IMR-90 (cell line): ENCODE measurements around the gene CA12. TPM values are rescaled to one million over a fixed set of nuclear protein-coding genes. Genes with fewer than 3 reads are reported as not detected.

Source experiments
- ATAC-seq: fragments of 200-7000 bp; cut with Tn5 transposase; 2 replicates; pipeline ENCODE4 v1.9.1; 2020; ENCODE audit warnings: low read depth, mild to moderate bottlenecking, moderate library complexity
- BruUV-seq: library from RNA; stranded (reverse); fragments of 400-500 nt; replicated peaks from 2 replicates; lab custom pipeline; 2021; lab: Mats Ljungman, UMichigan
- CTCF ChIA-PET: fragments of 300-600 bp; formaldehyde crosslinking; extraction: SDS; loops from one replicate; lab custom pipeline; 2021; ENCODE audit warnings: antibody characterized with exemption; lab: Yijun Ruan, JAX
- POLR2A ChIA-PET: fragments of 300-600 bp; sonication (Branson Sonifier 250); formaldehyde crosslinking; loops from one replicate; lab custom pipeline; 2022; ENCODE audit warnings: antibody characterized with exemption; ENCODE audit not compliant: unreplicated experiment; lab: Charles Lee
- DNase-seq: peaks from one replicate; pipeline ENCODE4 v3.0.0; 2013
- H2AFZ ChIP-seq: replicated peaks from 2 replicates; pipeline ENCODE3; 2013; ENCODE audit warnings: low read length, mild to moderate bottlenecking; ENCODE audit not compliant: poor library complexity
- H2AK5ac ChIP-seq: 2 replicates; pipeline ENCODE4 v1.6.1; 2013; ENCODE audit warnings: low read depth, low read length, inconsistent platforms
- H2AK9ac ChIP-seq: replicated peaks from 2 replicates; pipeline ENCODE3; 2013; ENCODE audit warnings: mild to moderate bottlenecking, low read depth, low read length, moderate library complexity; ENCODE audit not compliant: poor library complexity
- H2BK120ac ChIP-seq: 2 replicates; pipeline ENCODE4 v1.6.1; 2013; ENCODE audit warnings: low read depth, low read length, inconsistent platforms
- H2BK15ac ChIP-seq: 3 replicates; pipeline ENCODE4 v1.6.1; 2013; ENCODE audit warnings: low read depth, low read length, inconsistent platforms
- H2BK20ac ChIP-seq: 2 replicates; pipeline ENCODE4 v1.6.1; 2013; ENCODE audit warnings: low read depth, mild to moderate bottlenecking, inconsistent platforms, low read length, moderate library complexity
- H2BK5ac ChIP-seq: 2 replicates; pipeline ENCODE4 v1.6.1; 2013; ENCODE audit warnings: mild to moderate bottlenecking, low read depth, low read length, inconsistent platforms; ENCODE audit not compliant: poor library complexity, severe bottlenecking
- H3K14ac ChIP-seq: replicated peaks from 2 replicates; pipeline ENCODE4 v1.6.1; 2013; ENCODE audit warnings: low read depth, low read length, inconsistent platforms
- H3K18ac ChIP-seq: 2 replicates; pipeline ENCODE4 v1.6.1; 2013; ENCODE audit warnings: low read depth, low read length, control low read depth
- H3K23ac ChIP-seq: 2 replicates; pipeline ENCODE4 v1.6.1; 2013; ENCODE audit warnings: low read depth, low read length, inconsistent platforms
- H3K27ac ChIP-seq: 2 replicates; pipeline ENCODE4 v1.5.1; 2013; ENCODE audit warnings: mild to moderate bottlenecking, control low read depth, low read length; ENCODE audit not compliant: insufficient read depth
- H3K27me3 ChIP-seq: 2 replicates; pipeline ENCODE4 v1.6.1; 2013; ENCODE audit warnings: low read length; ENCODE audit not compliant: control insufficient read depth, insufficient read depth
- H3K36me3 ChIP-seq: 2 replicates; pipeline ENCODE4 v1.6.1; 2013; ENCODE audit warnings: low read length, mixed read lengths; ENCODE audit not compliant: control insufficient read depth, insufficient read depth
- H3K4ac ChIP-seq: 2 replicates; pipeline ENCODE4 v1.6.1; 2013; ENCODE audit warnings: low read depth, low read length, inconsistent platforms
- H3K4me1 ChIP-seq: 2 replicates; pipeline ENCODE4 v1.6.1; 2013; ENCODE audit warnings: low read length, mixed read lengths; ENCODE audit not compliant: control insufficient read depth, insufficient read depth
- H3K4me2 ChIP-seq: 2 replicates; pipeline ENCODE4 v1.6.1; 2013; ENCODE audit warnings: low read depth, mild to moderate bottlenecking, control low read depth, low read length, moderate library complexity
- H3K4me3 ChIP-seq: 2 replicates; pipeline ENCODE4 v1.5.1; 2013; ENCODE audit warnings: low read depth, mild to moderate bottlenecking, control low read depth, low read length, moderate library complexity; ENCODE audit not compliant: insufficient read depth
- H3K56ac ChIP-seq: 2 replicates; pipeline ENCODE4 v1.6.1; 2013; ENCODE audit warnings: low read length, inconsistent platforms; ENCODE audit not compliant: insufficient read depth; ENCODE audit errors: extremely low read depth
- H3K79me1 ChIP-seq, 2 experiments: 2 replicates each; pipeline ENCODE4 v1.6.1; 2013; ENCODE audit warnings: low read length in 2 of 2, inconsistent platforms in 1 of 2, low read depth in 1 of 2
- H3K9ac ChIP-seq: 2 replicates; pipeline ENCODE4 v1.6.1; 2013; ENCODE audit warnings: low read depth, low read length, control low read depth
- H3K9me1 ChIP-seq: 2 replicates; pipeline ENCODE4 v1.6.1; 2013; ENCODE audit warnings: low read length, inconsistent platforms; ENCODE audit not compliant: insufficient read depth
- H3K9me3 ChIP-seq: 2 replicates; pipeline ENCODE4 v1.6.1; 2013; ENCODE audit warnings: low read length; ENCODE audit not compliant: control insufficient read depth, insufficient read depth
- H4K20me1 ChIP-seq: 2 replicates; pipeline ENCODE4 v1.6.1; 2013; ENCODE audit warnings: low read length, inconsistent platforms; ENCODE audit not compliant: insufficient read depth
- H4K5ac ChIP-seq: 2 replicates; pipeline ENCODE4 v1.6.1; 2013; ENCODE audit warnings: mild to moderate bottlenecking, low read depth, low read length, control low read depth
- H4K8ac ChIP-seq, 2 experiments: 2 replicates each; pipeline ENCODE4 v1.6.1; 2013; ENCODE audit warnings: low read depth in 2 of 2, low read length in 2 of 2, control low read depth in 1 of 2, inconsistent platforms in 1 of 2
- H4K91ac ChIP-seq: 2 replicates; pipeline ENCODE4 v1.6.1; 2013; ENCODE audit warnings: low read depth, low read length, inconsistent platforms; ENCODE audit not compliant: insufficient read depth
- BHLHE40 ChIP-seq: fragments of 150-350 bp; IDR thresholded peaks from 2 replicates; pipeline ENCODE4 v1.6.1; 2016; ENCODE audit warnings: mild to moderate bottlenecking, low read depth, low read length
- CEBPB ChIP-seq: IDR thresholded peaks from 2 replicates; pipeline ENCODE4 v1.6.1; 2012; ENCODE audit warnings: low read depth, low read length, improper control_type of control experiment
- CHD1 ChIP-seq: IDR thresholded peaks from 2 replicates; pipeline ENCODE4 v1.6.1; 2012; ENCODE audit warnings: low read depth, low read length, improper control_type of control experiment
- FOS ChIP-seq: fragments of 150-350 bp; IDR thresholded peaks from 2 replicates; pipeline ENCODE4 v1.6.1; 2016; ENCODE audit warnings: low read depth, low read length
- MAFK ChIP-seq: IDR thresholded peaks from 2 replicates; pipeline ENCODE4 v1.6.1; 2012; ENCODE audit warnings: low read depth, low read length, improper control_type of control experiment
- MAZ ChIP-seq: IDR thresholded peaks from 2 replicates; pipeline ENCODE4 v1.6.1; 2012; ENCODE audit warnings: low read depth, mild to moderate bottlenecking, low read length, improper control_type of control experiment, moderate library complexity, borderline replicate concordance
- MXI1 ChIP-seq: IDR thresholded peaks from 2 replicates; pipeline ENCODE4 v1.6.1; 2012; ENCODE audit warnings: low read depth, mild to moderate bottlenecking, low read length, moderate library complexity, borderline replicate concordance
- NFE2L2 ChIP-seq: fragments of 150-350 bp; IDR thresholded peaks from 2 replicates; pipeline ENCODE4 v1.6.1; 2016; ENCODE audit warnings: low read depth, mild to moderate bottlenecking, low read length
- POLR2A ChIP-seq: IDR thresholded peaks from 2 replicates; pipeline ENCODE4 v1.6.1; 2012; ENCODE audit warnings: mild to moderate bottlenecking, low read depth, low read length
- RAD21 ChIP-seq: IDR thresholded peaks from 2 replicates; pipeline ENCODE4 v1.6.1; 2012; ENCODE audit warnings: low read length, improper control_type of control experiment
- RCOR1 ChIP-seq: IDR thresholded peaks from 2 replicates; pipeline ENCODE4 v1.6.1; 2012; ENCODE audit warnings: mild to moderate bottlenecking, low read length, improper control_type of control experiment; ENCODE audit not compliant: insufficient replicate concordance
- RFX5 ChIP-seq: IDR thresholded peaks from 2 replicates; pipeline ENCODE4 v1.8.0; 2012; ENCODE audit warnings: low read depth, mild to moderate bottlenecking, low read length, moderate library complexity
- SMC3 ChIP-seq: fragments of 150-350 bp; IDR thresholded peaks from 2 replicates; pipeline ENCODE4 v1.6.1; 2016; ENCODE audit warnings: low read depth, mild to moderate bottlenecking, antibody characterized with exemption, low read length, moderate library complexity
- WGBS, 2 experiments: methylation state at CpG; one replicate each; pipeline versions ENCODE4 v1.1.5 to v1.1.7; 2013; ENCODE audit warnings: missing lambda C conversion rate in 2 of 2; ENCODE audit not compliant: insufficient read length in 1 of 2; ENCODE audit errors: extremely low coverage in 2 of 2; 5-methylcytosine and 5-hydroxymethylcytosine counted together
- dilution Hi-C: fragments of 300-500 bp; cut with HindIII; formaldehyde crosslinking; loops from one replicate; pipeline ENCODE4 v1.14.3; 2018; ENCODE audit warnings: low sequenced_read_pairs; ENCODE audit not compliant: unreplicated experiment
- in situ Hi-C: fragments of 300-500 bp; cut with MboI; formaldehyde crosslinking; loops from 3 replicates; pipeline ENCODE4 v1.14.3; 2019; ENCODE audit warnings: low sequenced_read_pairs, inconsistent platforms, mixed read lengths
- intact Hi-C: fragments of 100-400 bp; cut with micrococcal nuclease; formaldehyde crosslinking; loops from 2 replicates; pipeline ENCODE4 v1.10.0; 2022
- polyA plus RNA-seq, 3 experiments: library from polyadenylated mRNA; depleted of rRNA; stranded (reverse); fragments of >200 nt; gene quantifications; 2 replicates each; pipeline ENCODE4 v1.2.3, GENCODE V29; 2012; ENCODE audit warnings: low replicate concordance in 1 of 3
- total RNA-seq: library from RNA; depleted of rRNA; stranded (reverse); fragments of >200 nt; gene quantifications from 2 replicates; pipeline ENCODE4 v1.2.3, GENCODE V29; 2012
- TF ChIP-seq, protein P1 (sequence below): conservative IDR thresholded peaks from 2 replicates; pipeline ENCODE4 v1.5.1; 2012; ENCODE audit warnings: mild to moderate bottlenecking, low read depth, low read length, improper control_type of control experiment
- TF ChIP-seq, protein P2 (sequence below): fragments of 150-350 bp; IDR thresholded peaks from 2 replicates; pipeline ENCODE4 v1.6.1; 2016; ENCODE audit warnings: low read depth, mild to moderate bottlenecking, low read length, moderate library complexity, borderline replicate concordance
- TF ChIP-seq, protein P3 (sequence below): fragments of 150-350 bp; IDR thresholded peaks from 2 replicates; pipeline ENCODE4 v1.6.1; 2017; ENCODE audit warnings: mild to moderate bottlenecking, antibody characterized with exemption, low read length, low read depth

The CA12 gene
- total and polyA plus RNA-seq, 2 of the 4 experiments (the other 2 are of a cell fraction): 33.7 to 52.6 TPM

DNA sequence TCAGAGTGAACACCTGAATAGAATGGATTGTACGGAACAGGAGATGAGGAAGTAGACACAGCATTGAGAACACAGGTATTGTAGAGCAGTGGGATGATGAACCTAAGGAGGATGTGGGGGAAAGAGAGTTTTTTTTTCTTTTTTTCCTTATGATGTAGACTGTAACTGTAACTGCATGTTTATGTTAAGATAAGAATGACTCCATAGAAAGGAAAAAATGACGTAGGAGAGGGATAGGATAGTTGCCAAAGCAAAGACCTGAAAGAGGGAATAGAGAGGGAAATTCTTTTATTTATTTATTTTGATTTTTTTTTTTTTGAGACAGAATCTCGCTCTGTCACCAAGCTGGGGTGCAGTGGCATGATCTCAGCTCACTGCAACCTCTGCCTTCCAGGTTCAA, 71.0 kb downstream of the CA12 start:
- no peak overlapping the region for H3K9ac ChIP-seq
- no peaks in the 10 kb centered on the region for H3K79me1 ChIP-seq
- H3K9me1 ChIP-seq: no peaks in the 10 kb centered on the region
- no peak overlapping the region for H3K27ac ChIP-seq
- H3K18ac ChIP-seq: no peak overlapping the region
- no peak overlapping the region for H3K56ac ChIP-seq
- CTCF ChIA-PET: interaction anchor here (0.6 kb wide), 1 partner anchor 214 kb away, joined by 4 read pairs; no protein-coding TSS in a partner anchor
- no peaks in the 10 kb centered on the region for H4K20me1 ChIP-seq
- H2AK5ac ChIP-seq: no peak overlapping the region
- no peak overlapping the region for H2BK5ac ChIP-seq
- H4K5ac ChIP-seq: no peak overlapping the region
- H2AK9ac ChIP-seq: no peak overlapping the region
- no peak overlapping the region for H2BK15ac ChIP-seq
- no peak overlapping the region for H2BK20ac ChIP-seq
- peaks cover 8% of the 10 kb centered on the region for H3K36me3 ChIP-seq
- H3K4me1 ChIP-seq: no peaks in the 10 kb centered on the region
- WGBS, 2 experiments: 100% methylated on average over 1 of the region's 3 CpGs; no CpG with 5 or more reads in 1 of the 2 experiments
- H2AFZ ChIP-seq: no peak overlapping the region
- H3K27me3 ChIP-seq: no peaks in the 10 kb centered on the region
- H3K4me3 ChIP-seq: no peak overlapping the region
- no peak for TF ChIP-seq FOS
- no peak for TF ChIP-seq MXI1
- TF ChIP-seq SMC3: no peak
- TF ChIP-seq, protein P1, sequence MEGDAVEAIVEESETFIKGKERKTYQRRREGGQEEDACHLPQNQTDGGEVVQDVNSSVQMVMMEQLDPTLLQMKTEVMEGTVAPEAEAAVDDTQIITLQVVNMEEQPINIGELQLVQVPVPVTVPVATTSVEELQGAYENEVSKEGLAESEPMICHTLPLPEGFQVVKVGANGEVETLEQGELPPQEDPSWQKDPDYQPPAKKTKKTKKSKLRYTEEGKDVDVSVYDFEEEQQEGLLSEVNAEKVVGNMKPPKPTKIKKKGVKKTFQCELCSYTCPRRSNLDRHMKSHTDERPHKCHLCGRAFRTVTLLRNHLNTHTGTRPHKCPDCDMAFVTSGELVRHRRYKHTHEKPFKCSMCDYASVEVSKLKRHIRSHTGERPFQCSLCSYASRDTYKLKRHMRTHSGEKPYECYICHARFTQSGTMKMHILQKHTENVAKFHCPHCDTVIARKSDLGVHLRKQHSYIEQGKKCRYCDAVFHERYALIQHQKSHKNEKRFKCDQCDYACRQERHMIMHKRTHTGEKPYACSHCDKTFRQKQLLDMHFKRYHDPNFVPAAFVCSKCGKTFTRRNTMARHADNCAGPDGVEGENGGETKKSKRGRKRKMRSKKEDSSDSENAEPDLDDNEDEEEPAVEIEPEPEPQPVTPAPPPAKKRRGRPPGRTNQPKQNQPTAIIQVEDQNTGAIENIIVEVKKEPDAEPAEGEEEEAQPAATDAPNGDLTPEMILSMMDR: no peak
- TF ChIP-seq POLR2A: no peak
- TF ChIP-seq MAFK: no peak
- TF ChIP-seq, protein P2, sequence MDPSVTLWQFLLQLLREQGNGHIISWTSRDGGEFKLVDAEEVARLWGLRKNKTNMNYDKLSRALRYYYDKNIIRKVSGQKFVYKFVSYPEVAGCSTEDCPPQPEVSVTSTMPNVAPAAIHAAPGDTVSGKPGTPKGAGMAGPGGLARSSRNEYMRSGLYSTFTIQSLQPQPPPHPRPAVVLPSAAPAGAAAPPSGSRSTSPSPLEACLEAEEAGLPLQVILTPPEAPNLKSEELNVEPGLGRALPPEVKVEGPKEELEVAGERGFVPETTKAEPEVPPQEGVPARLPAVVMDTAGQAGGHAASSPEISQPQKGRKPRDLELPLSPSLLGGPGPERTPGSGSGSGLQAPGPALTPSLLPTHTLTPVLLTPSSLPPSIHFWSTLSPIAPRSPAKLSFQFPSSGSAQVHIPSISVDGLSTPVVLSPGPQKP: no peak
- TF ChIP-seq MAZ: no peak
- TF ChIP-seq RFX5: no peak
- TF ChIP-seq CHD1: no peak
- TF ChIP-seq BHLHE40: no peak
- TF ChIP-seq NFE2L2: no peak
- no peak for TF ChIP-seq CEBPB
- TF ChIP-seq RCOR1: no peak
- TF ChIP-seq RAD21: no peak
- TF ChIP-seq, protein P3, sequence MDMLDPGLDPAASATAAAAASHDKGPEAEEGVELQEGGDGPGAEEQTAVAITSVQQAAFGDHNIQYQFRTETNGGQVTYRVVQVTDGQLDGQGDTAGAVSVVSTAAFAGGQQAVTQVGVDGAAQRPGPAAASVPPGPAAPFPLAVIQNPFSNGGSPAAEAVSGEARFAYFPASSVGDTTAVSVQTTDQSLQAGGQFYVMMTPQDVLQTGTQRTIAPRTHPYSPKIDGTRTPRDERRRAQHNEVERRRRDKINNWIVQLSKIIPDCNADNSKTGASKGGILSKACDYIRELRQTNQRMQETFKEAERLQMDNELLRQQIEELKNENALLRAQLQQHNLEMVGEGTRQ: no peak
- H4K91ac ChIP-seq: no peak overlapping the region; the same call in 1 of the 2 replicates
- no peak overlapping the region for H3K4ac ChIP-seq
- in situ Hi-C loops: no loop called here
- dilution Hi-C loops: no loop called here
- no peak overlapping the region for H4K8ac ChIP-seq
- no peak overlapping the region for H2BK120ac ChIP-seq
- POLR2A ChIA-PET: no interaction called here
- H3K14ac ChIP-seq: no peak overlapping the region
- intact Hi-C loops: no loop called here
- no peak overlapping the region for H3K4me2 ChIP-seq
- BruUV-seq: no TSS peak
- H3K23ac ChIP-seq: peak overlapping the region; percentile 23; the same call in 1 of the 2 replicates
- ATAC-seq (no peak), DNase-seq (peak; percentile 77)
- H3K9me3 ChIP-seq: no peaks in the 10 kb centered on the region
